Upper lobe of right lung (tissue), 1 donor: Measurements from ENCODE around the gene SAMD15. TPM values are rescaled to one million over a fixed set of nuclear protein-coding genes. Genes with fewer than 3 reads are reported as not detected.
"Not testable (repeated sequence)": the region's sequence is repeated elsewhere in the genome, so short reads cannot be mapped to it uniquely, and the experiment has no call there.

Experiments
- ATAC-seq: fragments of 200-7000 bp; cut with Tn5 transposase; one replicate; pipeline ENCODE4 v1.9.1; 2020; ENCODE audit warnings: mild to moderate bottlenecking, moderate library complexity
- DNase-seq: peaks from one replicate; pipeline ENCODE4 v3.0.0-alpha.2; 2020
- H3K27ac ChIP-seq: fragments of 200-600 bp; one replicate; pipeline ENCODE4 v1.8.0; 2022
- H3K27me3 ChIP-seq: fragments of 200-600 bp; one replicate; pipeline ENCODE4 v1.8.0; 2022; ENCODE audit warnings: mild to moderate bottlenecking
- H3K36me3 ChIP-seq: fragments of 200-600 bp; one replicate; pipeline ENCODE4 v1.8.0; 2022
- H3K4me1 ChIP-seq: fragments of 200-600 bp; one replicate; pipeline ENCODE4 v1.8.0; 2022
- H3K4me3 ChIP-seq: fragments of 200-600 bp; one replicate; pipeline ENCODE4 v1.8.0; 2022; ENCODE audit warnings: mild to moderate bottlenecking
- H3K9me3 ChIP-seq: fragments of 200-600 bp; one replicate; pipeline ENCODE4 v1.8.0; 2022
- intact Hi-C: fragments of 100-400 bp; cut with DNase I; formaldehyde crosslinking; loops from one replicate; pipeline ENCODE4 v1.11.0; 2022
- total RNA-seq: library from RNA; stranded (reverse); fragmentation: NEBNext Ultra II Directional; extraction: Animal tissue kit (Norgen Biotek cat#: 25700); gene quantifications from one replicate; pipeline ENCODE4 v1.2.1, GENCODE V29; 2021
- TF ChIP-seq, protein P1 (sequence below): fragments of 200-600 bp; IDR thresholded peaks from one replicate; pipeline ENCODE4 v1.8.0; 2022; ENCODE audit warnings: antibody characterized with exemption
- donor health status: DM: no; HTN: yes; CAD: no; lungs with severe emphysema.

The SAMD15 gene
- total RNA-seq, 1 donor from 2014 or later = 0.41 TPM

DNA sequence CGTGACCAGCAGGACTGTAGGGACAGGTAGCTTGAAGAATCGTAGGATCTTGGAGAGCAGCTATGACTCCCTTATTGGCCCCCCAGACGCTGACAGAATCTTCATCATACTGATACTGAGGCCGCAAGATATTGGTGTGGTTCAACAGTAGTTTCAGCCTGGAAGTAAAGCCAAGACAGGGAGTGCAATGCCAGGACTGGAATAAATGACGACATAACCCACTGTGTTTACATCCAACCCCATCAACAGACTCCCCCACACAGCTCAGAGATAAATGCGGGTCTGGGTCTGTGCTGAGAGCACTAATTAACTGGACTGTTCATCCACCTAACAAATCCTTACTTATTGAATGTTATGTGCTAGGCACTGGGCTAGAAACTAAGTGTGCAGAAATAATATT, 29.5 kb downstream of the SAMD15 start:
- Histone ChIP-seq H3K27me3 (no peaks in the 10 kb centered on the region), H3K36me3 (no peaks in the 10 kb centered on the region), H3K4me1 (no peaks in the 10 kb centered on the region), H3K4me3 (no peak overlapping the region), H3K27ac (no peak overlapping the region), H3K9me3 (no peaks in the 10 kb centered on the region)
- DNase-seq = no peak
- intact Hi-C loops = no loop called here
- ATAC-seq = peak; percentile 50
- TF ChIP-seq, protein P1, sequence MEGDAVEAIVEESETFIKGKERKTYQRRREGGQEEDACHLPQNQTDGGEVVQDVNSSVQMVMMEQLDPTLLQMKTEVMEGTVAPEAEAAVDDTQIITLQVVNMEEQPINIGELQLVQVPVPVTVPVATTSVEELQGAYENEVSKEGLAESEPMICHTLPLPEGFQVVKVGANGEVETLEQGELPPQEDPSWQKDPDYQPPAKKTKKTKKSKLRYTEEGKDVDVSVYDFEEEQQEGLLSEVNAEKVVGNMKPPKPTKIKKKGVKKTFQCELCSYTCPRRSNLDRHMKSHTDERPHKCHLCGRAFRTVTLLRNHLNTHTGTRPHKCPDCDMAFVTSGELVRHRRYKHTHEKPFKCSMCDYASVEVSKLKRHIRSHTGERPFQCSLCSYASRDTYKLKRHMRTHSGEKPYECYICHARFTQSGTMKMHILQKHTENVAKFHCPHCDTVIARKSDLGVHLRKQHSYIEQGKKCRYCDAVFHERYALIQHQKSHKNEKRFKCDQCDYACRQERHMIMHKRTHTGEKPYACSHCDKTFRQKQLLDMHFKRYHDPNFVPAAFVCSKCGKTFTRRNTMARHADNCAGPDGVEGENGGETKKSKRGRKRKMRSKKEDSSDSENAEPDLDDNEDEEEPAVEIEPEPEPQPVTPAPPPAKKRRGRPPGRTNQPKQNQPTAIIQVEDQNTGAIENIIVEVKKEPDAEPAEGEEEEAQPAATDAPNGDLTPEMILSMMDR = no peak

- TF ChIP-seq, protein P1 = no peak
- H3K36me3 ChIP-seq = no peaks in the 10 kb centered on the region
- no peaks in the 10 kb centered on the region for H3K9me3 ChIP-seq
- intact Hi-C loops = no loop called here
- H3K4me3 ChIP-seq = no peak overlapping the region
- peak; percentile 83 for ATAC-seq
- DNase-seq = no peak
- H3K4me1 ChIP-seq = no peaks in the 10 kb centered on the region
- no peaks in the 10 kb centered on the region for H3K27me3 ChIP-seq
- no peak overlapping the region for H3K27ac ChIP-seq
Observed at GRCh38 chr14:77407158-77407557, 30.0 kb downstream of the SAMD15 start.

GRCh38 chr14:77409131-77409533, 32.0 kb downstream of the SAMD15 start:
- DNase-seq (no peak), ATAC-seq (no peak)
- Histone ChIP-seq H3K4me3 (no peak overlapping the region), H3K4me1 (no peaks in the 10 kb centered on the region), H3K36me3 (no peaks in the 10 kb centered on the region), H3K27ac (no peak overlapping the region), H3K9me3 (no peaks in the 10 kb centered on the region), H3K27me3 (no peaks in the 10 kb centered on the region)
- TF ChIP-seq, protein P1 = no peak
- intact Hi-C loops = no loop called here

- H3K4me3 ChIP-seq, H3K27ac ChIP-seq, H3K4me1 ChIP-seq, ATAC-seq, intact Hi-C loops, H3K36me3 ChIP-seq, H3K27me3 ChIP-seq, DNase-seq, H3K9me3 ChIP-seq: not testable (repeated sequence)
Observed at GRCh38 chr14:77415403-77416030, 38.3 kb downstream of the SAMD15 start.

DNA sequence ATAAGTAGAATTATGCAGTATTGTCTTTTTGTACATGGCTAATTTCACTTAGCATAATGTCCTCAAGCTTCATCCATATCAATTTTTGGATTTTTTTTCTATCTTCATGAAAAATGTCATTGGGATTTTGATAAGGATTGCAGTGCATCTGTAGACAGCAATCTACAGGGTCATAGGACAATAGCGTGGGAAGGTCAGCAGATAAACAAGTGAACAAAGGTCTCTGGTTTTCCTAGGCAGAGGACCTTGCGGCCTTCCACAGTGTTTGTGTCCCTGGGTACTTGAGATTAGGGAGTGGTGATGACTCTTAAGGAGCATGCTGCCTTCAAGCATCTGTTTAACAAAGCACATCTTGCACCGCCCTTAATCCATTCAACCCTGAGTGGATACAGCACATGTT, 38.9 kb downstream of the SAMD15 start:
- H3K27ac ChIP-seq, intact Hi-C loops, H3K27me3 ChIP-seq, H3K4me3 ChIP-seq, ATAC-seq, H3K36me3 ChIP-seq, H3K4me1 ChIP-seq, DNase-seq, H3K9me3 ChIP-seq: not testable (repeated sequence)

GRCh38 chr14:77416836-77417235, 39.7 kb downstream of the SAMD15 start:
- Histone ChIP-seq H3K4me1 (no peaks in the 10 kb centered on the region), H3K36me3 (no peaks in the 10 kb centered on the region), H3K27me3 (no peaks in the 10 kb centered on the region), H3K4me3 (no peak overlapping the region), H3K27ac (no peak overlapping the region), H3K9me3 (peaks cover 7% of the 10 kb centered on the region)
- no peak for DNase-seq
- intact Hi-C loops = no loop called here
- no peak for ATAC-seq
- TF ChIP-seq, protein P1 = no peak

DNA sequence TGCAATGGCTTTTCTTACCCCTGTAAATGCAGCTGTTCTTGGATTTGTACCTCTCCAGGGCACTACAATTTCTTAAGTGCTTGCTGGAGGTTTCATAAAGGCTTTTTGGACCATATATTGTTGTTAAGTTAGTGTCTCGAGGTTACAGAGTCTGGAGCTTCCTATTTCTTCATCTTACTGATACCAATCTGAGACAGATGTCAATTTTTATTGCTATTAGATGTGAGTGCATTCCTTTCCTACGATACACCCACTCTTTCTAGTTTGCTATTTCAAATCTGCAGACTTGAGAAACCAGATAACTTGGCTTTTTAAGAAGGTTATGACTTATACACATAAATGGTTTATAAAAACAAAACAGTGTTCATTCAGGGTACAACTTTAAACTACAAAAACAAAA, 44.0 kb downstream of the SAMD15 start:
- Histone ChIP-seq H3K27ac (no peak overlapping the region), H3K27me3 (no peaks in the 10 kb centered on the region), H3K9me3 (peaks cover 7% of the 10 kb centered on the region), H3K36me3 (peaks cover 36% of the 10 kb centered on the region), H3K4me1 (no peaks in the 10 kb centered on the region), H3K4me3 (no peak overlapping the region)
- no peak for ATAC-seq
- DNase-seq = no peak
- intact Hi-C loops = no loop called here
- TF ChIP-seq, protein P1 = no peak
